PC-9 (cell line): ENCODE results near the gene PDE4D.

Source experiments
- EZH2 ChIP-seq: fragments of 200-600 bp; sonication (generic); IDR thresholded peaks from 2 replicates; pipeline ENCODE4 v1.8.0; 2017; ENCODE audit warnings: antibody characterized with exemption, low read depth
- TF ChIP-seq, protein P1 (sequence below): fragments of 200-600 bp; sonication (generic); conservative IDR thresholded peaks from 2 replicates; pipeline ENCODE4 v1.6.1; 2017; ENCODE audit warnings: mixed run types, antibody characterized with exemption, mild to moderate bottlenecking, moderate library complexity

DNA sequence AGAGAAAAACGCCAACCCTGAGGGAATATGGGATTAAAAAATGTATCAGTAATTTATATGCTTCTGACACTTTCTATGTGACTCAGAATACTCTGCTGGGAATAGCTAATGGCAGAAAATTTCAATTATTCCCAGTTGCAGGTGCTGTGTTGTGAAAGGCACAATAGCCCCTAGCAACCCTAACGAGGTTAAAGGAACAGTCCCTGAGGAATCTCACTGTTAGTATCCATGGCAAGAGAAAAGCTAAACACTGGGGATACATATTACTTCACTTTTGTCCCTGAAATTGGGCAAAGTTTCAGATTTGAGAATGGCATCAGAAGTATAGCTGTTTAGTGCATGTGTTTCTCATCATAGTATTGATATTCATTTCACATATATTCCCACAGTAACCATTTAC, 755.7 kb downstream of the PDE4D start:
- TF ChIP-seq, protein P1, sequence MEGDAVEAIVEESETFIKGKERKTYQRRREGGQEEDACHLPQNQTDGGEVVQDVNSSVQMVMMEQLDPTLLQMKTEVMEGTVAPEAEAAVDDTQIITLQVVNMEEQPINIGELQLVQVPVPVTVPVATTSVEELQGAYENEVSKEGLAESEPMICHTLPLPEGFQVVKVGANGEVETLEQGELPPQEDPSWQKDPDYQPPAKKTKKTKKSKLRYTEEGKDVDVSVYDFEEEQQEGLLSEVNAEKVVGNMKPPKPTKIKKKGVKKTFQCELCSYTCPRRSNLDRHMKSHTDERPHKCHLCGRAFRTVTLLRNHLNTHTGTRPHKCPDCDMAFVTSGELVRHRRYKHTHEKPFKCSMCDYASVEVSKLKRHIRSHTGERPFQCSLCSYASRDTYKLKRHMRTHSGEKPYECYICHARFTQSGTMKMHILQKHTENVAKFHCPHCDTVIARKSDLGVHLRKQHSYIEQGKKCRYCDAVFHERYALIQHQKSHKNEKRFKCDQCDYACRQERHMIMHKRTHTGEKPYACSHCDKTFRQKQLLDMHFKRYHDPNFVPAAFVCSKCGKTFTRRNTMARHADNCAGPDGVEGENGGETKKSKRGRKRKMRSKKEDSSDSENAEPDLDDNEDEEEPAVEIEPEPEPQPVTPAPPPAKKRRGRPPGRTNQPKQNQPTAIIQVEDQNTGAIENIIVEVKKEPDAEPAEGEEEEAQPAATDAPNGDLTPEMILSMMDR = no peak
- no peak for TF ChIP-seq EZH2
